ENCODE results near the gene ZBTB17. TPM values are rescaled to one million over a fixed set of nuclear protein-coding genes. Genes with fewer than 3 reads are reported as not detected.

The ZBTB17 gene
- total RNA-seq, 1 donor from 2014 or later = 155 TPM

DNA sequence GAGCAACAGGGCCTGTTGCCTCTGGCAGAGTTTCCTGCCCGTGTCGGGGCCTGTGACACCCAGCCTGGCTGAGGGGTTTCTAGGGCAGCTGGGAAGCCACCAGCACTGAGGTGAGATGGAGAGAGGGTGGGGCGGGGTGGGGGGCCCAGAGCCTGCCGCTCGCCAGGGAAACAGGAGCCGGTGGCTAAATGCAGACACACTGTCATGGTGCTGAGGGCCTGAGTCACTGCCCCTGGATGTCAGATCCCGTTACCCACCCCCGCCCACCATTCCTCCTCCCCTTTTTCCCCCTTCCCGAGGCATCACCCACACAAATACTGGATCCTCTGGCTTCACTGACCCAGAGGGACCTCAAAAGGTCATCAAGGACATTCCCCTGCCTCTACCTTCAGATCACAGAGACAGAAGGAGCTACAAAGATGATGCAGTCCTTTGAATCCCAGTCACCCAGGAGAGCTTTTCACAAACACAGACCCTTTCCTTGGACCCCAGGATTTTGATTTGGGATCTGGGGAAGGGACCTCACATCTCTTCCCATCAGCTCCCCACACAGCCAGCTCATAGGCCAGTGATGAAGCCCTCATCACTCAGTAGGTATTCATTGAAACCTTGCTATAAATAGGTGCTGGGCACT lies 43.9 kb upstream of the ZBTB17 start:
- Histone ChIP-seq H3K36me3 (peaks cover 0 to 4% of the 10 kb centered on the region in 2 donors), H3K27me3 (no peaks in the 10 kb centered on the region), H3K27ac (peak overlapping the region; percentile 95 to 98), H3K4me1 (peaks cover 9 to 39% of the 10 kb centered on the region in 2 donors), H3K4me3 (peak overlapping the region in 1 of 2 donors; percentile 74), H3K9me3 (no peaks in the 10 kb centered on the region)
- intact Hi-C loops (cut with DNase I) = loop anchor here (5.0 kb wide), 2 partner anchors 128 to 222 kb away; no protein-coding TSS in a partner anchor
- TF ChIP-seq, protein P1, sequence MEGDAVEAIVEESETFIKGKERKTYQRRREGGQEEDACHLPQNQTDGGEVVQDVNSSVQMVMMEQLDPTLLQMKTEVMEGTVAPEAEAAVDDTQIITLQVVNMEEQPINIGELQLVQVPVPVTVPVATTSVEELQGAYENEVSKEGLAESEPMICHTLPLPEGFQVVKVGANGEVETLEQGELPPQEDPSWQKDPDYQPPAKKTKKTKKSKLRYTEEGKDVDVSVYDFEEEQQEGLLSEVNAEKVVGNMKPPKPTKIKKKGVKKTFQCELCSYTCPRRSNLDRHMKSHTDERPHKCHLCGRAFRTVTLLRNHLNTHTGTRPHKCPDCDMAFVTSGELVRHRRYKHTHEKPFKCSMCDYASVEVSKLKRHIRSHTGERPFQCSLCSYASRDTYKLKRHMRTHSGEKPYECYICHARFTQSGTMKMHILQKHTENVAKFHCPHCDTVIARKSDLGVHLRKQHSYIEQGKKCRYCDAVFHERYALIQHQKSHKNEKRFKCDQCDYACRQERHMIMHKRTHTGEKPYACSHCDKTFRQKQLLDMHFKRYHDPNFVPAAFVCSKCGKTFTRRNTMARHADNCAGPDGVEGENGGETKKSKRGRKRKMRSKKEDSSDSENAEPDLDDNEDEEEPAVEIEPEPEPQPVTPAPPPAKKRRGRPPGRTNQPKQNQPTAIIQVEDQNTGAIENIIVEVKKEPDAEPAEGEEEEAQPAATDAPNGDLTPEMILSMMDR (IDR thresholded peaks at IDR 0.05) = no peak
- DNase-seq (ENCODE audit: low spot score in 2 of 2) = peak; percentile 60 to 87

GRCh38 chr1:16018749-16019643 lies 43.1 kb upstream of the ZBTB17 start:
- Histone ChIP-seq H3K4me3 (peak overlapping the region; percentile 51 to 74), H3K4me1 (peaks cover 15 to 46% of the 10 kb centered on the region in 2 donors), H3K36me3 (peaks cover 0 to 4% of the 10 kb centered on the region in 2 donors), H3K27ac (peak overlapping the region; percentile 95 to 98), H3K27me3 (no peaks in the 10 kb centered on the region), H3K9me3 (no peaks in the 10 kb centered on the region)
- no peak for DNase-seq (ENCODE audit: low spot score in 2 of 2)
- intact Hi-C loops (cut with DNase I) = loop anchor here (5.0 kb wide), 2 partner anchors 128 to 222 kb away; no protein-coding TSS in a partner anchor
- TF ChIP-seq, protein P1 (IDR thresholded peaks at IDR 0.05) = no peak

- H3K4me1 ChIP-seq = peaks cover 20 to 53% of the 10 kb centered on the region in 2 donors
- peaks cover 0 to 4% of the 10 kb centered on the region in 2 donors for H3K36me3 ChIP-seq
- no peak for DNase-seq (ENCODE audit: low spot score in 2 of 2)
- H3K27ac ChIP-seq = peak overlapping the region; percentile 95 to 98
- H3K4me3 ChIP-seq = peak overlapping the region; percentile 51 to 74
- intact Hi-C loops (cut with DNase I) = loop anchor here (5.0 kb wide), 2 partner anchors 129 to 221 kb away; no protein-coding TSS in a partner anchor
- TF ChIP-seq, protein P1 (IDR thresholded peaks at IDR 0.05) = no peak
- H3K9me3 ChIP-seq = no peaks in the 10 kb centered on the region
- H3K27me3 ChIP-seq = no peaks in the 10 kb centered on the region
Observed at GRCh38 chr1:16018308-16018707, 42.4 kb upstream of the ZBTB17 start.

DNA sequence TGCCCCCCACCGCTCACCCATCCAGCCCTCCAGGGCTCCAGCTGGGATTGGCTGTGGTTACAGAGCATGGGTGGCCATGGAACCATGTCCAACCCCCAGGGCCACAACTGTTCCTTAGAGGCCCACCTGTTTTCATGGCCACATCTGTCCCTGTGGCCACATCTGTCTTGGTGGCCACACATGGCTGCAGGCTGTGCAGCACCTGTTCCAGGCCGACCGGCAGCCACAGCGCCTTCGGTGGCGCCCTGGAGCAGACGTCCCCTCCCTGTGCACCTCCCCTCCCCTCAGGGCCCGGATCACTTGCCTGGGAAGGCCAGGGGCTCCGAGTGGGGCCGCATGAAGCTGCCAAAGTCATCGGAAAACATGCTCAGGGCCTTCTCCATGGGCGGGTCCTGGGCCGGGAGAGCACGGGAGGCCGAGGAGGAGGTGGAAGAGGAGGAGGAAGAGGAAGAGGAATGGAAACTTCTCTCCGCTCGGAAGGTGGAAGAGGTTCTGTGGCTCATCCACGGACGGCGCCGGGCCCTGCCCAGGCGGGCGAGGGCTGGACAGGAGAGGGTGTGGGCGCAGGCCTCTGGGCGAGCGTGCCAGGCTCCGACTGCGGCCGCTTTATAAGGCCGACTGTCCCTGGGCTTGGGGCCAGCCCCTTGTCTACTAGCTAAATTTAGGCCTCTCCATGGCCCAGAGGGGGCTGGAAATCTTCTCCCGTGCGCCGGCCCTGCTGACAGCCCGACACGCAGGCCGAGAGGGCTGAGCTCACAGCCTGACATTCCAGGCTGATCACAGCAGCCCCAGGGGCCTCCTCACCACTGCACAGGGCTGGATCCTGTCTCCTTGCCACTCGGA lies 41.8 kb upstream of the ZBTB17 start, which contains the start of gene HSPB7:
Gene HSPB7 (minus strand): TSS at position 583 of the 843 bp plus-strand sequence. CDS start 80 bp downstream, at position 503.
- Histone ChIP-seq H3K4me3 (peak within 1 kb of the TSS; percentile 51 to 74), H3K36me3 (peaks cover 0 to 4% of the 10 kb centered on the region in 2 donors), H3K27ac (peak within 1 kb of the TSS; percentile 95 to 98), H3K4me1 (peaks cover 20 to 58% of the 10 kb centered on the region in 2 donors), H3K9me3 (no peaks in the 10 kb centered on the region), H3K27me3 (no peaks in the 10 kb centered on the region)
- intact Hi-C loops (cut with DNase I) = loop anchor here (5.0 kb wide), 2 partner anchors 130 to 220 kb away; no protein-coding TSS in a partner anchor
- TF ChIP-seq, protein P1 (IDR thresholded peaks at IDR 0.05) = no peak
- peak; percentile 65 to 95 for DNase-seq (ENCODE audit: low spot score in 2 of 2)

GRCh38 chr1:16017076-16017460 lies 41.2 kb upstream of the ZBTB17 start:
- no peaks in the 10 kb centered on the region for H3K9me3 ChIP-seq
- H3K36me3 ChIP-seq = peaks cover 0 to 4% of the 10 kb centered on the region in 2 donors
- intact Hi-C loops (cut with DNase I) = loop anchor here (5.0 kb wide), 2 partner anchors 130 to 220 kb away; no protein-coding TSS in a partner anchor
- TF ChIP-seq, protein P1 (IDR thresholded peaks at IDR 0.05) = no peak
- peak overlapping the region; percentile 95 to 98 for H3K27ac ChIP-seq
- no peak for DNase-seq (ENCODE audit: low spot score in 2 of 2)
- H3K4me3 ChIP-seq = peak overlapping the region; percentile 51 to 74
- peaks cover 24 to 63% of the 10 kb centered on the region in 2 donors for H3K4me1 ChIP-seq
- H3K27me3 ChIP-seq = no peaks in the 10 kb centered on the region
